Loucy (cell line): ENCODE data around the gene VAV2.

Experiments used
- H2AFZ ChIP-seq: fragments of 200-600 bp; sonication (generic); 2 replicates; pipeline ENCODE4 v1.6.0; 2016; ENCODE audit warnings: antibody characterized with exemption, mild to moderate bottlenecking, low read length, moderate library complexity
- H3F3A ChIP-seq: fragments of 200-600 bp; 2 replicates; pipeline ENCODE4 v1.6.0; 2016; ENCODE audit warnings: antibody characterized with exemption, low read depth, mild to moderate bottlenecking
- H3K27me3 ChIP-seq: fragments of 200-600 bp; sonication (generic); 2 replicates; pipeline ENCODE4 v1.6.1; 2014; ENCODE audit warnings: low read length, mild to moderate bottlenecking; ENCODE audit not compliant: insufficient read depth, poor library complexity, severe bottlenecking
- H3K36me3 ChIP-seq: fragments of 200-600 bp; sonication (generic); 2 replicates; pipeline ENCODE4 v1.6.1; 2016; ENCODE audit warnings: low read length; ENCODE audit not compliant: insufficient read depth
- H3K4me1 ChIP-seq: fragments of 200-600 bp; sonication (generic); 2 replicates; pipeline ENCODE4 v1.5.1; 2014; ENCODE audit warnings: low read length, mild to moderate bottlenecking; ENCODE audit not compliant: insufficient read depth, poor library complexity, severe bottlenecking
- H3K4me2 ChIP-seq: fragments of 200-600 bp; sonication (generic); 2 replicates; pipeline ENCODE4 v1.6.0; 2014; ENCODE audit warnings: antibody characterized with exemption, low read length, low read depth, mild to moderate bottlenecking; ENCODE audit not compliant: poor library complexity, severe bottlenecking
- H3K4me3 ChIP-seq: fragments of 200-600 bp; sonication (generic); 2 replicates; pipeline ENCODE4 v1.5.1; 2014; ENCODE audit warnings: low read length, mild to moderate bottlenecking, mixed read lengths; ENCODE audit not compliant: poor library complexity, severe bottlenecking
- H3K79me2 ChIP-seq: fragments of 200-600 bp; sonication (generic); 2 replicates; pipeline ENCODE4 v1.6.1; 2014; ENCODE audit warnings: low read length; ENCODE audit not compliant: insufficient read depth
- H3K9ac ChIP-seq: fragments of 200-600 bp; sonication (generic); 2 replicates; pipeline ENCODE4 v1.6.0; 2014; ENCODE audit warnings: mild to moderate bottlenecking, low read depth, low read length, moderate library complexity; ENCODE audit not compliant: poor library complexity, severe bottlenecking
- H3K9me2 ChIP-seq: fragments of 200-600 bp; sonication (generic); replicated peaks from 2 replicates; pipeline ENCODE4 v1.6.1; 2016; ENCODE audit warnings: low read depth, low read length, mixed read lengths
- H3K9me3 ChIP-seq: fragments of 200-600 bp; sonication (generic); 2 replicates; pipeline ENCODE4 v1.6.1; 2014; ENCODE audit warnings: mild to moderate bottlenecking, antibody characterized with exemption, low read length, low read depth; ENCODE audit not compliant: insufficient read depth
- H4K20me1 ChIP-seq: fragments of 200-600 bp; sonication (generic); 2 replicates; pipeline ENCODE4 v1.6.0; 2014; ENCODE audit warnings: antibody characterized with exemption, low read length, mild to moderate bottlenecking; ENCODE audit not compliant: insufficient read depth, poor library complexity, severe bottlenecking
- CTCF ChIP-seq: fragments of 200-600 bp; sonication (generic); conservative IDR thresholded peaks from 2 replicates; pipeline ENCODE4 v1.5.1; 2014; ENCODE audit warnings: mild to moderate bottlenecking, antibody characterized with exemption, low read length
- EZH2phosphoT487 ChIP-seq: fragments of 200-600 bp; IDR thresholded peaks from 2 replicates; pipeline ENCODE4 v1.6.1; 2018; ENCODE audit warnings: antibody characterized with exemption, mild to moderate bottlenecking, moderate library complexity, borderline replicate concordance

Gene VAV2

GRCh38 chr9:134003237-134003636 is 11.1 kb upstream of the VAV2 start:
- no peak overlapping the region for H2AFZ ChIP-seq
- H3K4me1 ChIP-seq, result no peaks in the 10 kb centered on the region
- no peaks in the 10 kb centered on the region for H3K27me3 ChIP-seq
- no peak overlapping the region for H3K4me2 ChIP-seq
- H3K9me2 ChIP-seq, result no peaks in the 10 kb centered on the region
- H3K9me3 ChIP-seq, result no peaks in the 10 kb centered on the region
- no peaks in the 10 kb centered on the region for H4K20me1 ChIP-seq
- no peaks in the 10 kb centered on the region for H3F3A ChIP-seq
- H3K36me3 ChIP-seq, result no peaks in the 10 kb centered on the region
- TF ChIP-seq EZH2phosphoT487, result no peak
- no peak overlapping the region for H3K4me3 ChIP-seq
- no peaks in the 10 kb centered on the region for H3K79me2 ChIP-seq
- H3K9ac ChIP-seq, result no peak overlapping the region

GRCh38 chr9:134002796-134003195 is 10.7 kb upstream of the VAV2 start:
- Histone ChIP-seq H3K4me1 (no peaks in the 10 kb centered on the region), H3K9me3 (no peaks in the 10 kb centered on the region)

DNA sequence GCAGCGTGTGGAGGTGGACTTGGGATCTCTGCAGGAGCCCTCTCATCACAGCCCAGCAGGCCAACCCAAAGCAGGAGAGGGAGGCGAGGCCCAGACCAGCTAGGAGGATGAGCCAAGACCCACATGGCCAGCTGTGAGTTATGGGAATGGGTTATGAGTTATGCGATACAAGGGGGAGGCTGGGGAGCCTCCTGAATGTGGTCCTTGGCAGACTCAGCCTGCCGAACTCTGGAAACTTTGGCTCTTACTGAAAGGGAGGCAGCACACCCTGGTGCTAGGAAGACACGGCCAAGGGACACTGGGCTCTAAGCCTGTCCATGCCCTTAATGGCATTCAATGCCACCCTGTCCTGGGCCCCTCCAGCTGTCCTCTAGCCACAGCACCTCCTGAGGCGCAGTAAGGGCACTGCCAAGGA is 7.7 kb upstream of the VAV2 start:
- H3K36me3 ChIP-seq, result no peaks in the 10 kb centered on the region
- no peaks in the 10 kb centered on the region for H3K4me1 ChIP-seq
- H3K27me3 ChIP-seq, result no peaks in the 10 kb centered on the region
- no peak overlapping the region for H3K4me2 ChIP-seq
- no peak for TF ChIP-seq EZH2phosphoT487
- TF ChIP-seq CTCF, result no peak
- H3F3A ChIP-seq, result no peaks in the 10 kb centered on the region
- H3K9ac ChIP-seq, result no peak overlapping the region
- H3K9me2 ChIP-seq, result no peaks in the 10 kb centered on the region
- H3K79me2 ChIP-seq, result no peaks in the 10 kb centered on the region
- H4K20me1 ChIP-seq, result no peaks in the 10 kb centered on the region
- no peaks in the 10 kb centered on the region for H3K9me3 ChIP-seq
- no peak overlapping the region for H3K4me3 ChIP-seq
- H2AFZ ChIP-seq, result no peak overlapping the region

More at GRCh38 chr9:134002796-134003195, 10.7 kb upstream of the VAV2 start:
- Histone ChIP-seq H3K9me2 (no peaks in the 10 kb centered on the region), H3K4me3 (no peak overlapping the region), H3K79me2 (no peaks in the 10 kb centered on the region), H3K36me3 (no peaks in the 10 kb centered on the region), H3K9ac (no peak overlapping the region), H3F3A (no peaks in the 10 kb centered on the region), H3K27me3 (no peaks in the 10 kb centered on the region), H4K20me1 (no peaks in the 10 kb centered on the region), H2AFZ (no peak overlapping the region), H3K4me2 (no peak overlapping the region)
- TF ChIP-seq EZH2phosphoT487 (no peak), CTCF (no peak)

GRCh38 chr9:133998915-133999595 is 6.9 kb upstream of the VAV2 start:
- Histone ChIP-seq H3K4me2 (no peak overlapping the region), H3K79me2 (no peaks in the 10 kb centered on the region), H3K4me1 (peaks cover 2% of the 10 kb centered on the region), H3F3A (no peaks in the 10 kb centered on the region), H3K36me3 (no peaks in the 10 kb centered on the region), H2AFZ (no peak overlapping the region), H3K4me3 (no peak overlapping the region), H3K27me3 (no peaks in the 10 kb centered on the region), H3K9me3 (no peaks in the 10 kb centered on the region), H4K20me1 (no peaks in the 10 kb centered on the region), H3K9ac (no peak overlapping the region), H3K9me2 (no peaks in the 10 kb centered on the region)
- TF ChIP-seq CTCF (no peak), EZH2phosphoT487 (no peak)
